IPS-NIHi7 (cell line): Measurements from ENCODE around the gene KCNT2.
"Not testable (repeated sequence)": the region's sequence is repeated elsewhere in the genome, so short reads cannot be mapped to it uniquely, and the experiment has no call there.

ENCODE experiments used
- DNase-seq: peaks from one replicate; pipeline ENCODE4 v3.0.0; 2012; ENCODE audit warnings: mixed read lengths; ENCODE audit errors: extremely low spot score

KCNT2 gene

DNA sequence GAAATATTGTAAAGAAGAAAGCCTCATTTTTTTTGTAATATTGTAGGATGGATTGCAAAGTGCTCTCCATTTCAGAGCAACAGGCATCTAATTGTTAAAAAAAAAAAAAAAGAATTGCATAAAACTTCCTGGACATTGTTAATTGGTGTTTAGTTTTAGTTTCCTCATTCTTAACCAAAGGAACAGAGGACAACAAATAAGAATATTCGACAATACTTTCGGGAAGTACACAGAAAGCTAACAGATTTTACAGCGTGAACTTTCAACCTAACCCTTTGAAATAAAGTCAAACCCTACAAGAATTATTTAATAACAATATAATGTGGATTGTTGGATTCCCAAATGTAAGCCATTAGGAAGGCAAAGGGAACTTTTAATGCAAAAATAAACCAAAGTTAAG lies 284.4 kb downstream of the KCNT2 start:
- DNase-seq: no peak

GRCh38 chr1:196319301-196319700 lies 288.9 kb downstream of the KCNT2 start:
- DNase-seq: no peak

DNA sequence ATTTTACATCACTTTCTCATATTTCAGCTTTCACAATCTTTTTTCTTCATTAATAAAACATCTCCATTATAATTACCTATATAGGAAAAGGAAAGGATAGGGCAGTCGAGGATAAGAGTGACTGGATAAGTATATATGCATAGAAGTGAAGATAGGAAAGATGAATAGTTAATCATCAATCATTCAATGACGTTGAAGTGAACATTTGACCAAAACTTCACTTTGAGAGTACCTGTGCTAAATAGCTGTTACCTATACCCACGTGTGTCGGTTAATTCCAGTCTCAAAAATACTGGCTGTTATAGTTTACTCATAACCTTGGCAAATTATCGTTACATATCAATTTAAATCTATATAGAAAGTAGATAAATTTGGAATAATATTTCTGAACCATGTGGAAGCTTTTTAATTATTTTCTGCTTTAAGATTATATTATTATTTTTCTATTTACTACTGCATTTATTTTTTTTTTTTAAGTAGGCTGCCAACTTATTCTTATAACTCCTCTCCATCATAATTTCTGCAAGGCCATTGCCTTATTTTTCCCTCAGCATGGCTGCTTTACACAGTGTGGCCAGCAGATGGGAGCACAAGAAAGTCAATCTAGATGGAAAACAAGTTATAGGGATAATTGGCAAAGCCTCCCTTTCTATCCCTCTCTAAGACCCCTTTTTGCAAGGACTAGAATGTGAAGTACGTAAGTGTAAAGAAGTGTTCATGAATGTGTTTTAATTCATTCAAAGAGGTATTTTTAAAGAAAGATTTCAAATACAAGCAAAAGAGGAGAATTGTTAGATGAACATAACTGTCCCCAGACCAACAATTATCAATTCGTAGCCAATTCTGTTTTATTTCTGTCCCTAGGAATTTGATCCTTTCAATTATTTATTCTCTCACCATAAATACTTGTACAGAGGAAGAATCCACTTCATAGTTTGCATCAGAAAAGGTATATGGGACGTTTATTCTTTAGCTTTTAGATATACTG lies 290.4 kb downstream of the KCNT2 start:
- DNase-seq: peak; percentile 24

DNA sequence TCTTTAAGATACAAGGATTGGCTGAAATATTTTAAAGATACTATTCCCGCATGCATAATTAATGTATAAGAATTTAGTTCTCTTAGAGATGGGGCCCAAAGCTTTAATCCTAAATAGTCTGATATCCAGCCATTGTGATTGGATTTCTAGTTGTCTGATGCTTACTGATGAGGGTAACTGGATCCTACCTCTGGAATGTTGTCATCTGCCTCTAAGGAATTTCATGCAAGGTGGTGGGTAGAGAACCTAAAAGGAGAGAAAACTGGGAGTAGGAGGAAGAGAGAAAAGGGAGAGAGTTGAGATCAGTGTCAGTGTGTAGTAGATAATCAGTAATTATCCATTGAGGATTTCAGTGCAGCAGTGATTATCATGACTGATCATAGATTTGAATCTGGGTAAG lies 295.5 kb downstream of the KCNT2 start:
- no peak for DNase-seq

- DNase-seq: no peak
Measured at GRCh38 chr1:196309386-196309785, 298.9 kb downstream of the KCNT2 start.

DNA sequence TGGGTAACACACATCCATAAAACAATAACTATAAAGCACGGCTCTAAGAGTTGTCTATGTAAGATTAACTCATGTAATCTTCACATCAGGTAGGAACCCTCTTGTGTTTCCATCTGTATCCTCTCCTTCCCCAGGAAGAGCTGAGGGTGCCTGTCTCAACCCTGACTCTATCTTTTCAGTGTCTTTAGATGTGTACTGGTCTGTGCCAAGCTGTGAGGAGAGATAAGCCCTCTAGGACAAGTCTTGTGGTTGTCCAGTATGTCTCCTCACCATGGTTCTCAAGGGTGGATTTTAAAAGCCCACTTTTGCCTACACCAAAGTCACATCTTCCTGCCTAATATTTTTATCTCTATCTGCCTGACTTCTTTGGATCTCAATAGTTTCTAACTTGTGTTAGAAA lies 300.1 kb downstream of the KCNT2 start:
- DNase-seq: no peak

GRCh38 chr1:196306421-196306820 lies 301.8 kb downstream of the KCNT2 start:
- DNase-seq: peak; percentile 30

GRCh38 chr1:196305216-196305615 lies 303.0 kb downstream of the KCNT2 start:
- no peak for DNase-seq

DNA sequence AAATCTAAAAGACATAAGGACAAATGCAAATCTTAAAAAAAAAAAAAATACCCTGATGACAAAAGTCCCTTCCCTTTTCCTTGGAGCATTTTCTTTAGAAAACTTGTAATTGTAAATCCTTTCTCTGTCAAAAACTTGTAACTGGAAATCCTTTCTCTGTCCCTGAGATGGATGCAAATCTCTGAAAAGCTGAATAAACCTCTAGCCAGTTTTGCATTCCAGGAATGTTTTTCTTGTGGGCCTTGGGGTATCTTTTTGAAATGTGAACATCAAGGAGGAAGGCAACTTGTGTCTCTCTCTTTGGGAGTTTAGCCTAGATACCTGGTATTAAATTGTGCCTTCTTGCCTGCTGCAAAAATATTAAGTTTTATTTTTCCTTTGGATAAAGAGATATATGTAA lies 305.3 kb downstream of the KCNT2 start:
- DNase-seq: peak; percentile 8

DNA sequence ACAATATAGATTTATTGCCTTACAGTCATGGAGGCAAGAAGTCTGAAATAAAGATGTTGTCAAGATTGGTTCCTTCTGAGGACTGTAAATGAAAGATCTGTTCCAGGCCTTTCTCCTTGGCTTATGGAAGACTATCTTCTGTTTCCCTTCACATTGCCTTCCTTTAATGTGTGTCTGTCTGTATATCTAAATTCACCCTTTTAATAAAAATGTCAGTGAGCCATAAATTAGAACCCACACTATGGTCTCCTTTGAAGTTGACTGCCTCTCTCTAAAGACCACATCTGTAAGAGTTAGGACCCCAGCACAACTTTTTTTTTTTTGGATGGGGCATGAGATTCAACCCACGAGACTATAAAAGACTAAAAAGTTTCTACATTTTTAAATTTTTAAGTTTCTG lies 305.8 kb downstream of the KCNT2 start:
- DNase-seq: no peak

- DNase-seq: no peak
Measured at GRCh38 chr1:196295766-196296165, 312.5 kb downstream of the KCNT2 start.

DNA sequence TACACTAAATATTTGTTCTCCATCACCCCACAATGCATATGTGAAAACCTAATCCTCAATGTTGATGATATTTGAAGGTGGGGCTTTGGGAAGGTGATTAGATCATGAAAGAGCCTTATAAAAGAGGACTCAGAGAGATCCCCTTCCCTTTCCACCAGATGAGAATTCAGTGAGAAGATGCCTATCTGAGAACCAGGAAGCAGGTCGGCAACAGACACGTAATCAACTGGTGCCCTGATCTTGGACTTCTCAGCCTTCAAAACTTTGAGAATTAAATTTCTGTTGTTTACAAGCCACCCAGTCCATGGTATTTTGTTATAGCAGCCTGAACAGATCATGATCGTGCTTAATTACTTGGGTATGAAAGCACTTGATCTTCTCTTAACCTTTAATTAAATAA lies 329.4 kb downstream of the KCNT2 start:
- DNase-seq: no peak

- no peak for DNase-seq
Measured at GRCh38 chr1:196277860-196278259, 330.4 kb downstream of the KCNT2 start.

DNA sequence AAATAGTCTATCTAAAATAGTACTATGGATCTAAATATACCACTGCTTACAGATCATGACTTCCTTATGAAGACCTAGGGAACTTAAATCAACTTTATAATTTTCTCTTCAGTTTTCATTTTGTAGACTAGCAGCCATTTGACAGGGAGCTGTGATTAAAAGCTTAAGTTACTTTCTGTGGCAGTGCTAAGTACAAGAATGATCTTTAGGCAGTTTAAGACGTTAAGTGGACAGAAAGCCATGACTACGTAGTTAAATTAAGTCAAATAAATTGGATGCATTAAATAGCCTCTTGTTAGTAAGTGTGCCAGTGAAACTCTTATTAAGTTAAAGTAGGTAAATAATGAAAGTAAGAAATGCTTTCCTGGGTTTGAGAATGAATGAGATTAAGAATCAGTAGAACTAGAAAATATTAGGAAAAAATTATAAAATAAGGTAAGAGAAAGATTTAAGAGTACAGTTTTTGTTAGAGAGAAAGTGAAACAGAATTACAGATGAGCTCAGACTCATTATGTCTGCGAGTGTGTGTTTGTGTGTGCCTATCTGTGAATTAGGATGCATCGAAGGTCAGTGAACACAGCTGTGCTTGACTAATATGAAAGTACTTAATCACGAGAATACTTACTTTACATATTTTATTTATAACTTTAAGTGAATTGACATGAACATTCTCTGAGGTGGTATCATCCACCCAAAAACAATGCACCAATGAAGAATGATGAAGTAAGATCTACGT lies 336.9 kb downstream of the KCNT2 start:
- no peak for DNase-seq

DNA sequence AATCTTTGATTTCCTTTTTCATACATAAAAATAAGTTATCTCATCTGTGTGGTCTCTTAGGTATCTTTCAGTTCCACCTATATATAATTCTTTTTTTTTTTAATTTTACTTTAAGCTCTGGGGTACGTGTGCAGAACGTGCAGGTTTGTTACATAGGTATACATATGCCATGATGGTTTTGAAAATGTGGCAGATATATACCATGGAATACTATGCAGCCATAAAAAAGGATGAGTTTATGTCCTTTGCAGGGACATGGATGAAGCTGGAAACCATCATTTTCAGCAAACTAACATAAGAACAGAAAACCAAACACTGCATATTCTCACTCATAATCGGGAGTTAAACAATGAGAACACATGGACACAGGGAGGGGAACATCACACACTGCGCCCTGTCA lies 345.2 kb downstream of the KCNT2 start:
- DNase-seq: not testable (repeated sequence)

DNA sequence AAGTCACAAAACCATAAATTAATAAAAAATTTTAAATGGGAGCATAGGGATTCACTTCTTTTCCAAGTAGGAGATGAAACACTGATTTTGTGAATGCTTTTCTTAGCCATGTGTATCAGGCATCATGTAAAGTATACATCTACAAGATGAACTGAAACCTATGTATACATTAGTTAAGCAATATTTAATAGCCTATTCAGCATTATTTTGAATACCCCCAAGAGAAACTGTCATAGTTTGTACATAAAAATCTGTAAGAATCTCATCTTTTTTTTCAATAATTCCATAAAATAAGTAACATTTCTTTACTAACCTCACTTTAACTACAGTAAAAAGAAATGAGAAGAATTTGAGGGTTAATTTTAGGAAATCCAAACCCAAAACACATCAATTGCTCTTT lies 348.0 kb downstream of the KCNT2 start:
- no peak for DNase-seq

- DNase-seq: no peak
Measured at GRCh38 chr1:196259316-196259715, 348.9 kb downstream of the KCNT2 start.

GRCh38 chr1:196255762-196256161 lies 352.5 kb downstream of the KCNT2 start:
- no peak for DNase-seq

- DNase-seq: no peak
Measured at GRCh38 chr1:196229546-196229945, 378.7 kb downstream of the KCNT2 start.

DNA sequence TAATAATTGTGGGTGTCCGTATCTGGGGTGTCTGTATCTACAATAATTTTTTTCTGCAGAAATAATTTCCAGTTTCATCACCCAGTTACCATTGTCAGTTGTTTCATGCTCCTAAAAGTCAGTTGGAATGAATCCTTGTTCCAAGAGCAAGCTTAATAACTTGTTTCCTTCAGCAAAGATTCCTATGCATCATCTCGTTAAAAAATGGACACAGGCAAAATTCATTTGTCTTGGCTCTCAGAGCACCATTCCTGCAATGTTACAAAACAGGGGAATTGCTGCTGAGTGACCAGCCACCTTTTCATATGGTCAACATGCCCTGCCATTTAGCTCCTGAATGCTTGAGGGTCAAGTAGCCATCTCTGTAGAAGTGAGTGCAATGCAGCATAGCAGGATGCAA lies 393.4 kb downstream of the KCNT2 start:
- peak; percentile 7 for DNase-seq

GRCh38 chr1:196209983-196210382 lies 398.3 kb downstream of the KCNT2 start:
- DNase-seq: no peak

- DNase-seq: no peak
Measured at GRCh38 chr1:196209265-196209664, 399.0 kb downstream of the KCNT2 start.
